SU-DHL-6 (cell line): ENCODE measurements around the gene IQCM.

ENCODE experiments used
- H2AFZ ChIP-seq: fragments of 200-600 bp; sonication (generic); 2 replicates; pipeline ENCODE4 v1.6.1; 2014; ENCODE audit warnings: low read depth, mild to moderate bottlenecking, moderate library complexity, mixed read lengths, antibody characterized with exemption, low read length; ENCODE audit not compliant: severe bottlenecking
- H3F3A ChIP-seq: fragments of 200-600 bp; shearing (Covaris generic); 2 replicates; pipeline ENCODE4 v1.6.0; 2016; ENCODE audit warnings: antibody characterized with exemption, mild to moderate bottlenecking; ENCODE audit not compliant: insufficient read depth
- H3K27ac ChIP-seq: fragments of 200-600 bp; sonication (generic); 2 replicates; pipeline ENCODE4 v1.5.1; 2016; ENCODE audit warnings: low read depth, mild to moderate bottlenecking, low read length, moderate library complexity, mixed read lengths
- H3K27me3 ChIP-seq: fragments of 200-600 bp; sonication (generic), shearing (Covaris generic); 2 replicates; pipeline ENCODE4 v1.6.0; 2014; ENCODE audit warnings: mild to moderate bottlenecking, low read length
- H3K36me3 ChIP-seq: fragments of 200-600 bp; sonication (generic); 2 replicates; pipeline ENCODE4 v1.6.1; 2014; ENCODE audit warnings: mild to moderate bottlenecking, low read length, mixed read lengths
- H3K4me2 ChIP-seq: fragments of 300-600, 200-600 bp; shearing (Covaris generic), sonication (generic); 2 replicates; pipeline ENCODE4 v1.6.0; 2014; ENCODE audit warnings: low read length, low read depth, mild to moderate bottlenecking; ENCODE audit not compliant: poor library complexity, severe bottlenecking
- H3K4me3 ChIP-seq: fragments of 200-600 bp; sonication (generic); 2 replicates; pipeline ENCODE4 v1.5.1; 2014; ENCODE audit warnings: antibody characterized with exemption, low read length, mild to moderate bottlenecking, mixed read lengths; ENCODE audit not compliant: insufficient read depth, poor library complexity, severe bottlenecking
- H3K79me2 ChIP-seq: fragments of 200-600 bp; sonication (generic); 2 replicates; pipeline ENCODE4 v1.6.1; 2014; ENCODE audit warnings: mild to moderate bottlenecking, low read length, moderate library complexity; ENCODE audit not compliant: insufficient read depth
- H3K9ac ChIP-seq: fragments of 200-600 bp; sonication (generic); 2 replicates; pipeline ENCODE4 v1.7.0; 2014; ENCODE audit warnings: mild to moderate bottlenecking, low read length
- H3K9me2 ChIP-seq: fragments of 200-600 bp; sonication (generic); replicated peaks from 2 replicates; pipeline ENCODE4 v1.6.1; 2014; ENCODE audit warnings: low read length; ENCODE audit not compliant: insufficient read depth
- H3K9me3 ChIP-seq: fragments of 200-600 bp; sonication (generic); 2 replicates; pipeline ENCODE4 v1.6.1; 2014; ENCODE audit warnings: low read length, mixed read lengths; ENCODE audit not compliant: insufficient read depth
- H4K20me1 ChIP-seq: fragments of 200-600 bp; sonication (generic); 2 replicates; pipeline ENCODE4 v1.6.1; 2014; ENCODE audit warnings: low read depth, mild to moderate bottlenecking, antibody characterized with exemption, low read length, moderate library complexity, mixed read lengths
- CTCF ChIP-seq: fragments of 200-600 bp; sonication (generic); IDR thresholded peaks from one replicate; pipeline ENCODE4 v1.5.1; 2017; ENCODE audit warnings: antibody characterized with exemption, mild to moderate bottlenecking, low read length, moderate library complexity; ENCODE audit not compliant: insufficient read depth, poor library complexity, severe bottlenecking
- EZH2phosphoT487 ChIP-seq: fragments of 200-600 bp; sonication (generic), shearing (Covaris generic); conservative IDR thresholded peaks from 2 replicates; pipeline ENCODE4 v1.6.1; 2018; ENCODE audit warnings: mild to moderate bottlenecking, antibody characterized with exemption, low read length, moderate library complexity, mixed read lengths

IQCM gene

GRCh38 chr4:149370002-149370401, 445.6 kb downstream of the IQCM start:
- H3K36me3 ChIP-seq: no peaks in the 10 kb centered on the region
- no peaks in the 10 kb centered on the region for H3K79me2 ChIP-seq
- H2AFZ ChIP-seq: no peak overlapping the region
- no peaks in the 10 kb centered on the region for H3F3A ChIP-seq
- H3K9me2 ChIP-seq: no peaks in the 10 kb centered on the region
- no peak overlapping the region for H3K27ac ChIP-seq
- no peaks in the 10 kb centered on the region for H4K20me1 ChIP-seq
- TF ChIP-seq CTCF (no peak), EZH2phosphoT487 (no peak)
- H3K4me3 ChIP-seq: no peak overlapping the region
- H3K9me3 ChIP-seq: no peaks in the 10 kb centered on the region
- no peak overlapping the region for H3K9ac ChIP-seq
- no peak overlapping the region for H3K4me2 ChIP-seq
- H3K27me3 ChIP-seq: no peaks in the 10 kb centered on the region

GRCh38 chr4:149353241-149353640, 462.4 kb downstream of the IQCM start:
- Histone ChIP-seq H3K4me3 (no peak overlapping the region), H3K79me2 (no peaks in the 10 kb centered on the region), H3K9me3 (no peaks in the 10 kb centered on the region), H3K27me3 (no peaks in the 10 kb centered on the region), H2AFZ (no peak overlapping the region), H3K27ac (no peak overlapping the region), H3K9me2 (no peaks in the 10 kb centered on the region), H3K4me2 (no peak overlapping the region), H3K9ac (no peak overlapping the region), H4K20me1 (no peaks in the 10 kb centered on the region), H3F3A (no peaks in the 10 kb centered on the region), H3K36me3 (no peaks in the 10 kb centered on the region)
- TF ChIP-seq CTCF: no peak
- TF ChIP-seq EZH2phosphoT487: no peak

- no peak overlapping the region for H3K4me3 ChIP-seq
- no peak overlapping the region for H2AFZ ChIP-seq
- no peak overlapping the region for H3K4me2 ChIP-seq
- no peaks in the 10 kb centered on the region for H3K9me3 ChIP-seq
- no peak overlapping the region for H3K9ac ChIP-seq
- no peaks in the 10 kb centered on the region for H3K9me2 ChIP-seq
- no peaks in the 10 kb centered on the region for H3K36me3 ChIP-seq
- TF ChIP-seq EZH2phosphoT487 (no peak), CTCF (no peak)
- H3K27ac ChIP-seq: no peak overlapping the region
- no peaks in the 10 kb centered on the region for H3K27me3 ChIP-seq
- no peaks in the 10 kb centered on the region for H3K79me2 ChIP-seq
- H4K20me1 ChIP-seq: no peaks in the 10 kb centered on the region
- H3F3A ChIP-seq: no peaks in the 10 kb centered on the region
Observed at GRCh38 chr4:149349541-149349940, 466.1 kb downstream of the IQCM start.

GRCh38 chr4:149347139-149347538, 468.5 kb downstream of the IQCM start:
- Histone ChIP-seq H3K79me2 (no peaks in the 10 kb centered on the region), H3K4me3 (no peak overlapping the region)

More at GRCh38 chr4:149347139-149347538, 468.5 kb downstream of the IQCM start:
- Histone ChIP-seq H4K20me1 (no peaks in the 10 kb centered on the region), H2AFZ (no peak overlapping the region), H3K4me2 (no peak overlapping the region), H3K9me2 (no peaks in the 10 kb centered on the region), H3F3A (no peaks in the 10 kb centered on the region), H3K36me3 (no peaks in the 10 kb centered on the region), H3K9ac (no peak overlapping the region), H3K27me3 (no peaks in the 10 kb centered on the region), H3K9me3 (no peaks in the 10 kb centered on the region), H3K27ac (no peak overlapping the region)
- no peak for TF ChIP-seq EZH2phosphoT487
- no peak for TF ChIP-seq CTCF
